Keratinocyte (primary cell): ENCODE data around the gene HCFC1.

ENCODE experiments used
- EZH2 ChIP-seq: IDR thresholded peaks from one replicate; pipeline ENCODE4 v1.6.1; 2012; ENCODE audit warnings: inconsistent platforms, mild to moderate bottlenecking, low read length, moderate library complexity
- TF ChIP-seq, protein P1 (sequence below), 3 experiments: IDR thresholded peaks in 1 of 3; conservative IDR thresholded peaks in 1 of 3; optimal IDR thresholded peaks in 1 of 3; 2 replicates in 2 of 3; 3 replicates in 1 of 3; pipeline versions ENCODE3 to v1.5.1; 2011; ENCODE audit warnings: low read length in 3 of 3, mild to moderate bottlenecking in 3 of 3, moderate library complexity in 2 of 3, control low read depth in 1 of 3, inconsistent platforms in 1 of 3; ENCODE audit not compliant: insufficient read depth in 2 of 3; ENCODE audit errors: extremely low read depth in 1 of 3

DNA sequence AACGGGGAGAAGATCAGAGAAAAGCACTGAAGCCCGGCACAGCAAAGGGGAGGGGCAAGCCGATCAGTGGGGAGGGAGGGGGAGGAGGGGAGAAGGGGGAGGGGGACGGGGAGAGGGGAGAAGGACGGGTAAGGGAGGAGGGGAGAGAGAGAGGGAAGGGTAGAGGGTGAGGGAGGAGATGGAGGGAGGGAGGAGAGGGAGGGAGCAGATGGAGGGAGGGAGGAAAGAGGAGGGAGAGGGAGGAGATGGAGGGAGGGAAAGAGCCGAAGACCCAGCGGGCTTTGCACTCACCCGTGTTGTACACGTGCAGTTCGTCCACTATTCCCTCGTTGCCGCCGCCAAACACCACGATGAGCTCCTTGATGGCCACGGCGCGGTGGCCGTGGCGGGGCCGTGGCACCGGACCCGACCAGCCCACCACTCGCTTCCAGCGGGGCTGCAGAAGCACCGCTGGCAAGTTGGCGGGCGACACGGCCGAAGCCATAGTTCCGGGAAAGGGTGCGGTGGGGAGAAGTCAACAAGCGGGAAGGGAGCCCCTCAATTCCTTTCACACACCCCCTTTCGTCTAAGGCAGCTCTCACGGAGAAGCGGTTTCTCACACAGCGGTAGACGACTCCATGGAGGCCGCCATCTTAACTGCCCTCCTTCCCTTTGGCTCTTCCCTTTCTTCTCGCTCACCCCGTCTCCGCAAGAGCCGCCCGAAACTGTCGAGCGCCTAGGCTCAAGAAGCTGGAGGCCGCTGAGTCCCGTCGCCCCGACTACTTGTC, 1.1 kb downstream of the HCFC1 start:
- no peak for TF ChIP-seq EZH2
- TF ChIP-seq, protein P1, sequence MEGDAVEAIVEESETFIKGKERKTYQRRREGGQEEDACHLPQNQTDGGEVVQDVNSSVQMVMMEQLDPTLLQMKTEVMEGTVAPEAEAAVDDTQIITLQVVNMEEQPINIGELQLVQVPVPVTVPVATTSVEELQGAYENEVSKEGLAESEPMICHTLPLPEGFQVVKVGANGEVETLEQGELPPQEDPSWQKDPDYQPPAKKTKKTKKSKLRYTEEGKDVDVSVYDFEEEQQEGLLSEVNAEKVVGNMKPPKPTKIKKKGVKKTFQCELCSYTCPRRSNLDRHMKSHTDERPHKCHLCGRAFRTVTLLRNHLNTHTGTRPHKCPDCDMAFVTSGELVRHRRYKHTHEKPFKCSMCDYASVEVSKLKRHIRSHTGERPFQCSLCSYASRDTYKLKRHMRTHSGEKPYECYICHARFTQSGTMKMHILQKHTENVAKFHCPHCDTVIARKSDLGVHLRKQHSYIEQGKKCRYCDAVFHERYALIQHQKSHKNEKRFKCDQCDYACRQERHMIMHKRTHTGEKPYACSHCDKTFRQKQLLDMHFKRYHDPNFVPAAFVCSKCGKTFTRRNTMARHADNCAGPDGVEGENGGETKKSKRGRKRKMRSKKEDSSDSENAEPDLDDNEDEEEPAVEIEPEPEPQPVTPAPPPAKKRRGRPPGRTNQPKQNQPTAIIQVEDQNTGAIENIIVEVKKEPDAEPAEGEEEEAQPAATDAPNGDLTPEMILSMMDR (optimal IDR thresholded peaks at IDR 0.05 in 1 of 3, IDR thresholded peaks at IDR 0.05 in 1 of 3, conservative IDR thresholded peaks at IDR 0.05 in 1 of 3; ENCODE audit: extremely low read depth in 1 of 3, insufficient read depth in 2 of 3, low read length in 3 of 3), result no peak
